GM12878 (cell line): Measurements from ENCODE around the gene GOLT1B.

Source experiments
- CTCF ChIP-seq, 3 experiments: IDR thresholded peaks in 2 of 3; conservative IDR thresholded peaks in 1 of 3; 2 replicates each; pipeline ENCODE4 v1.5.1; 2011; ENCODE audit warnings: low read depth in 3 of 3, low read length in 3 of 3, mild to moderate bottlenecking in 3 of 3, control low read depth in 2 of 3, moderate library complexity in 2 of 3, inconsistent platforms in 1 of 3, mixed read lengths in 1 of 3; ENCODE audit not compliant: control insufficient read depth in 2 of 3, insufficient read depth in 1 of 3; ENCODE audit errors: extremely low read depth in 1 of 3
- GATAD2B ChIP-seq: fragments of 450-650 bp; conservative IDR thresholded peaks from 2 replicates; pipeline ENCODE4 v1.6.1; 2017; ENCODE audit warnings: low read depth, mild to moderate bottlenecking, moderate library complexity
- NFIC ChIP-seq: IDR thresholded peaks from 2 replicates; pipeline ENCODE4 v1.6.1; 2012; ENCODE audit warnings: low read depth, mild to moderate bottlenecking, inconsistent platforms, low read length, moderate library complexity
- NR2C2 ChIP-seq: IDR thresholded peaks from 2 replicates; pipeline ENCODE4 v1.6.1; 2011; ENCODE audit warnings: borderline replicate concordance, low read depth; ENCODE audit not compliant: control insufficient read depth, insufficient read length
- SKIL ChIP-seq: fragments of 450-650 bp; IDR thresholded peaks from 2 replicates; pipeline ENCODE4 v1.6.1; 2017; ENCODE audit warnings: mild to moderate bottlenecking, low read depth, inconsistent platforms; ENCODE audit not compliant: poor library complexity, severe bottlenecking
- ZNF207 ChIP-seq: fragments of 450-650 bp; IDR thresholded peaks from 2 replicates; pipeline ENCODE4 v1.6.1; 2014; ENCODE audit warnings: antibody characterized with exemption, mild to moderate bottlenecking, borderline replicate concordance
- ZZZ3 ChIP-seq: IDR thresholded peaks from 2 replicates; pipeline ENCODE4 v1.6.1; 2011; ENCODE audit warnings: low read depth; ENCODE audit not compliant: control insufficient read depth, insufficient read length

GRCh38 chr12:21547437-21547836 is 45.8 kb downstream of the GOLT1B start:
- TF ChIP-seq SKIL (no peak), GATAD2B (no peak), ZNF207 (no peak), ZZZ3 (no peak), NR2C2 (no peak), CTCF (IDR thresholded peaks at IDR 0.05 in 2 of 3, conservative IDR thresholded peaks at IDR 0.05 in 1 of 3; ENCODE audit: control insufficient read depth in 2 of 3, extremely low read depth in 1 of 3, insufficient read depth in 1 of 3, low read depth in 3 of 3, low read length in 3 of 3) (no peak), NFIC (no peak)
